Panc1 (cell line): ENCODE measurements around the gene LIMA1. TPM values are rescaled to one million over a fixed set of nuclear protein-coding genes. Genes with fewer than 3 reads are reported as not detected.
A peak's percentile ranks its signal among the peaks of the same experiment; 100 is the strongest.
"Not testable (repeated sequence)": the region's sequence is repeated elsewhere in the genome, so short reads cannot be mapped to it uniquely, and the experiment has no call there.

ENCODE experiments used
- ATAC-seq: fragments of 200-7000 bp; cut with Tn5 transposase; 2 replicates; pipeline ENCODE4 v1.9.1; 2020; ENCODE audit warnings: mild to moderate bottlenecking, moderate library complexity
- BruUV-seq: library from RNA; stranded (reverse); fragments of 400-500 nt; replicated peaks from 2 replicates; lab custom pipeline; 2021; lab: Mats Ljungman, UMichigan
- CTCF ChIA-PET: fragments of 300-600 bp; sonication (Branson Sonifier 250); formaldehyde crosslinking; loops from one replicate; lab custom pipeline; 2022; ENCODE audit warnings: antibody characterized with exemption; lab: Charles Lee
- POLR2A ChIA-PET: fragments of 300-600 bp; sonication (Branson Sonifier 250); formaldehyde crosslinking; loops from one replicate; lab custom pipeline; 2022; ENCODE audit warnings: antibody characterized with exemption; lab: Charles Lee
- DNase-seq: peaks from one replicate; pipeline ENCODE4 v3.0.0-alpha.2; 2010; ENCODE audit warnings: low read depth, low spot score
- H3K27ac ChIP-seq: 2 replicates; pipeline ENCODE4 v1.5.1; 2011; ENCODE audit warnings: mild to moderate bottlenecking, low read length, inconsistent platforms
- H3K27me3 ChIP-seq: fragments of 200-500 bp; sonication (Bioruptor generic); 2 replicates; pipeline ENCODE4 v1.6.0; 2014; ENCODE audit warnings: low read length, inconsistent platforms; ENCODE audit not compliant: control insufficient read depth, insufficient read depth
- H3K36me3 ChIP-seq: fragments of 200-500 bp; sonication (Bioruptor generic); 2 replicates; pipeline ENCODE4 v1.5.1; 2014; ENCODE audit warnings: inconsistent platforms, mild to moderate bottlenecking, low read length, moderate library complexity; ENCODE audit not compliant: control insufficient read depth, insufficient read depth
- H3K4me1 ChIP-seq: 2 replicates; pipeline ENCODE4 v1.5.1; 2011; ENCODE audit warnings: inconsistent platforms, mild to moderate bottlenecking, low read length, moderate library complexity; ENCODE audit not compliant: control insufficient read depth, insufficient read depth
- H3K4me3 ChIP-seq, 2 experiments: 2 replicates each; pipeline ENCODE4 v1.5.1; 2011 to 2012; ENCODE audit warnings: low read depth in 2 of 2, low read length in 2 of 2, mild to moderate bottlenecking in 2 of 2, inconsistent platforms in 1 of 2, moderate library complexity in 1 of 2
- H3K9me3 ChIP-seq: fragments of 200-500 bp; sonication (Bioruptor generic); 2 replicates; pipeline ENCODE4 v1.5.1; 2014; ENCODE audit warnings: low read depth, mild to moderate bottlenecking, inconsistent platforms, low read length, moderate library complexity; ENCODE audit not compliant: control insufficient read depth, insufficient read depth
- POLR2AphosphoS5 ChIP-seq: IDR thresholded peaks from 2 replicates; pipeline ENCODE4 v1.6.1; 2012; ENCODE audit warnings: mild to moderate bottlenecking, low read depth, low read length, moderate library complexity
- SIN3A ChIP-seq: IDR thresholded peaks from 2 replicates; pipeline ENCODE4 v1.6.1; 2012; ENCODE audit warnings: low read depth, mild to moderate bottlenecking, low read length, moderate library complexity, borderline replicate concordance; ENCODE audit not compliant: insufficient read depth
- TCF7L2 ChIP-seq: IDR thresholded peaks from 2 replicates; pipeline ENCODE4 v1.6.1; 2011; ENCODE audit warnings: mild to moderate bottlenecking, low read depth, low read length, inconsistent platforms
- in situ Hi-C: cut with HindIII; loops from 2 replicates; pipeline ENCODE4 v1.10.0; 2016; ENCODE audit warnings: low sequenced_read_pairs, low pct_unique_long_range_greater_than_20kb
- intact Hi-C: fragments of 100-400 bp; cut with micrococcal nuclease; formaldehyde crosslinking; loops from one replicate; pipeline ENCODE4 v1.10.0; 2022; ENCODE audit not compliant: unreplicated experiment
- total RNA-seq: library from RNA; stranded (reverse); gene quantifications from one replicate; pipeline ENCODE4 v1.2.1, GENCODE V29; 2021; ENCODE audit not compliant: unreplicated experiment
- TF ChIP-seq, protein P1 (sequence below): fragments of 450-650 bp; IDR thresholded peaks from 2 replicates; pipeline ENCODE4 v1.5.1; 2017; ENCODE audit warnings: mild to moderate bottlenecking
- TF ChIP-seq, protein P2 (sequence below), 2 experiments: IDR thresholded peaks; 2 replicates each; pipeline ENCODE4 v1.6.1; 2011 to 2012; ENCODE audit warnings: low read depth in 2 of 2, control low read depth in 1 of 2, low read length in 1 of 2, mild to moderate bottlenecking in 1 of 2, moderate library complexity in 1 of 2; ENCODE audit not compliant: insufficient read depth in 1 of 2

Gene LIMA1
- total RNA-seq, 1 experiment from 2014 or later, result 155 TPM

DNA sequence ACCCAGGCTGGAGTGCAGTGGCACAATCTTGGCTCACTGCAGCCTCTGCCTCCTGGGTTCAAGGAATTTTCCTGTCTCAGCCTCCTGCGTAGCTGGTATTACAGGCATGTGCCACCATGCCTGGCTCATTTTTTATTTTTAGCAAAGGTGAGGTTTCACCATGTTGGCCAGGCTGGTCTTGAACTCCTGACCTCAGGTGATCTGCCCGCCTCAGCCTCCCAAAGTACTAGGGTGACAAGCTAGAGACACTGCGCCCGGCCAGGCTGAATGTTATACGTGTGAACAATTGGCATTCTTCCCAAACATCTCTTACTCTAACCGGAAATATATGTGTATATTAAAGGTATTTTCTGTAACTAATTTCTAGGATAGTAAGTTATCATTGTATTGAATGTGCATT lies 13.2 kb upstream of the LIMA1 start:
- POLR2A ChIA-PET, result no interaction called here
- no TSS peak for BruUV-seq

DNA sequence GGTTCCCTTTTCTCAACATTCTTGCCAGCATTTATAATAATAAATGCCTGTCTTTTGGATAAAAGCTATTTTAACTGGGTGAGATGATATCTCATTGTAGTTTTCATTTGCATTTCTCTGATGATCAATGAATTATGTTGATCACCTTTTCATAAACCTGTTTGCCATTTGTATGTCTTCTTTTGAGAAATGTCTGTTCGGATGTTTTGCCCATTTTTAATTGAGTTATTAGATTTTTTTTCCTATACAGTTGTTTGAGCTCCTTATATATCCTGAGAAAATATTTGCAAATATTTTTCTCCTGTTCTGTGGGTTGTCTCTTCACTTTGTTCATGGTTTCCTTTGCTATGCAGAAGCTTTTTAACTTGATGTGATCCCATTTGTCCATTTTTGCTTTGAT lies 8.1 kb upstream of the LIMA1 start:
- intact Hi-C loops (no loop called here), in situ Hi-C loops (no loop called here)
- no peaks in the 10 kb centered on the region for H3K27me3 ChIP-seq
- H3K9me3 ChIP-seq, result no peaks in the 10 kb centered on the region
- BruUV-seq, result no TSS peak
- DNase-seq (no peak), ATAC-seq (no peak)
- ChIA-PET CTCF (interaction anchor here (0.6 kb wide), 1 partner anchor 78 kb away, joined by 3 read pairs; no protein-coding TSS in a partner anchor), POLR2A (no interaction called here)
- TF ChIP-seq, protein P1, sequence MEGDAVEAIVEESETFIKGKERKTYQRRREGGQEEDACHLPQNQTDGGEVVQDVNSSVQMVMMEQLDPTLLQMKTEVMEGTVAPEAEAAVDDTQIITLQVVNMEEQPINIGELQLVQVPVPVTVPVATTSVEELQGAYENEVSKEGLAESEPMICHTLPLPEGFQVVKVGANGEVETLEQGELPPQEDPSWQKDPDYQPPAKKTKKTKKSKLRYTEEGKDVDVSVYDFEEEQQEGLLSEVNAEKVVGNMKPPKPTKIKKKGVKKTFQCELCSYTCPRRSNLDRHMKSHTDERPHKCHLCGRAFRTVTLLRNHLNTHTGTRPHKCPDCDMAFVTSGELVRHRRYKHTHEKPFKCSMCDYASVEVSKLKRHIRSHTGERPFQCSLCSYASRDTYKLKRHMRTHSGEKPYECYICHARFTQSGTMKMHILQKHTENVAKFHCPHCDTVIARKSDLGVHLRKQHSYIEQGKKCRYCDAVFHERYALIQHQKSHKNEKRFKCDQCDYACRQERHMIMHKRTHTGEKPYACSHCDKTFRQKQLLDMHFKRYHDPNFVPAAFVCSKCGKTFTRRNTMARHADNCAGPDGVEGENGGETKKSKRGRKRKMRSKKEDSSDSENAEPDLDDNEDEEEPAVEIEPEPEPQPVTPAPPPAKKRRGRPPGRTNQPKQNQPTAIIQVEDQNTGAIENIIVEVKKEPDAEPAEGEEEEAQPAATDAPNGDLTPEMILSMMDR, result no peak
- TF ChIP-seq SIN3A (no peak), POLR2AphosphoS5 (no peak), TCF7L2 (no peak)
- TF ChIP-seq, protein P2, sequence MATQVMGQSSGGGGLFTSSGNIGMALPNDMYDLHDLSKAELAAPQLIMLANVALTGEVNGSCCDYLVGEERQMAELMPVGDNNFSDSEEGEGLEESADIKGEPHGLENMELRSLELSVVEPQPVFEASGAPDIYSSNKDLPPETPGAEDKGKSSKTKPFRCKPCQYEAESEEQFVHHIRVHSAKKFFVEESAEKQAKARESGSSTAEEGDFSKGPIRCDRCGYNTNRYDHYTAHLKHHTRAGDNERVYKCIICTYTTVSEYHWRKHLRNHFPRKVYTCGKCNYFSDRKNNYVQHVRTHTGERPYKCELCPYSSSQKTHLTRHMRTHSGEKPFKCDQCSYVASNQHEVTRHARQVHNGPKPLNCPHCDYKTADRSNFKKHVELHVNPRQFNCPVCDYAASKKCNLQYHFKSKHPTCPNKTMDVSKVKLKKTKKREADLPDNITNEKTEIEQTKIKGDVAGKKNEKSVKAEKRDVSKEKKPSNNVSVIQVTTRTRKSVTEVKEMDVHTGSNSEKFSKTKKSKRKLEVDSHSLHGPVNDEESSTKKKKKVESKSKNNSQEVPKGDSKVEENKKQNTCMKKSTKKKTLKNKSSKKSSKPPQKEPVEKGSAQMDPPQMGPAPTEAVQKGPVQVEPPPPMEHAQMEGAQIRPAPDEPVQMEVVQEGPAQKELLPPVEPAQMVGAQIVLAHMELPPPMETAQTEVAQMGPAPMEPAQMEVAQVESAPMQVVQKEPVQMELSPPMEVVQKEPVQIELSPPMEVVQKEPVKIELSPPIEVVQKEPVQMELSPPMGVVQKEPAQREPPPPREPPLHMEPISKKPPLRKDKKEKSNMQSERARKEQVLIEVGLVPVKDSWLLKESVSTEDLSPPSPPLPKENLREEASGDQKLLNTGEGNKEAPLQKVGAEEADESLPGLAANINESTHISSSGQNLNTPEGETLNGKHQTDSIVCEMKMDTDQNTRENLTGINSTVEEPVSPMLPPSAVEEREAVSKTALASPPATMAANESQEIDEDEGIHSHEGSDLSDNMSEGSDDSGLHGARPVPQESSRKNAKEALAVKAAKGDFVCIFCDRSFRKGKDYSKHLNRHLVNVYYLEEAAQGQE (IDR thresholded peaks at IDR 0.05; ENCODE audit: insufficient read depth in 1 of 2, low read depth in 2 of 2, low read length in 1 of 2), result no peak
- no peaks in the 10 kb centered on the region for H3K36me3 ChIP-seq
- no peaks in the 10 kb centered on the region; the same call in 1 of the 2 replicates for H3K4me1 ChIP-seq
- no peak overlapping the region for H3K27ac ChIP-seq
- H3K4me3 ChIP-seq, result no peak overlapping the region

More for the DNA sequence above, 13.2 kb upstream of the LIMA1 start:
- H3K9me3 ChIP-seq, result no peaks in the 10 kb centered on the region
- H3K4me3 ChIP-seq, result no peak overlapping the region
- peaks cover 12% of the 10 kb centered on the region; the same call in 1 of the 2 replicates for H3K4me1 ChIP-seq
- TF ChIP-seq, protein P2 (IDR thresholded peaks at IDR 0.05; ENCODE audit: insufficient read depth in 1 of 2, low read depth in 2 of 2, low read length in 1 of 2), result no peak
- TF ChIP-seq POLR2AphosphoS5 (no peak), TCF7L2 (no peak), SIN3A (no peak)
- TF ChIP-seq, protein P1, result no peak
- DNase-seq (no peak), ATAC-seq (no peak)
- peak overlapping the region; percentile 29; the same call in 1 of the 2 replicates for H3K27ac ChIP-seq
- CTCF ChIA-PET, result no interaction called here
- intact Hi-C loops (no loop called here), in situ Hi-C loops (no loop called here)
- H3K27me3 ChIP-seq, result no peaks in the 10 kb centered on the region
- no peaks in the 10 kb centered on the region for H3K36me3 ChIP-seq

DNA sequence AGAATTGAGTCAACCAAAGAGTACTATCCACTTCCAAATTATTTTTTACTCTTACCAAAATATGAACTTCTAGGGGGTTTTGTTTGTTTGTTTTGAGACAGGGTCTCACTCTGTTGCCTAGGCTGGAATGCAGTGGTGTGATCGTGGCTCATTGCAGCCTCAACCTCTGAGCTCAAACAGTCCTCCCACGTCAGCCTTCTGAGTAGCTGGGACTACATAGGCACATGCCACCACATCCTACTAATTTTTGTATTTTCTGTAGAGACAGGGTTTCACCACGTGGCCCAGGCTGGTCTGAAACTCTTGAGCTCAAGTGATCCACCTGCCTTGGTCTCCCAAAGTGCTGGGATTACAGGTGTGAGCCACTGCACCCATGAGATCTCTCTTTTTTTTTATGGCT lies 7.4 kb upstream of the LIMA1 start:
- intact Hi-C loops, ATAC-seq, H3K4me1 ChIP-seq, CTCF ChIA-PET, H3K36me3 ChIP-seq, H3K27ac ChIP-seq, H3K27me3 ChIP-seq, DNase-seq, POLR2A ChIA-PET, H3K4me3 ChIP-seq, BruUV-seq, in situ Hi-C loops, H3K9me3 ChIP-seq: not testable (repeated sequence)
